Retinal pigment epithelial cell (primary cell): ENCODE data around the gene NDUFS4.
"Not testable (repeated sequence)": the region's sequence is repeated elsewhere in the genome, so short reads cannot be mapped to it uniquely, and the experiment has no call there.

Experiments used
- DNase-seq: peaks from one replicate; pipeline ENCODE4 v3.0.0-alpha.2; 2010; ENCODE audit warnings: low read depth
- H3K4me3 ChIP-seq: 2 replicates; pipeline ENCODE4 v1.5.1; 2011; ENCODE audit warnings: mild to moderate bottlenecking, low read length, control low read depth, moderate library complexity
- CTCF ChIP-seq: conservative IDR thresholded peaks from 2 replicates; pipeline ENCODE4 v1.5.1; 2011; ENCODE audit warnings: low read depth, low read length, control low read depth, inconsistent platforms

NDUFS4 gene

GRCh38 chr5:53674121-53674520 is 113.7 kb downstream of the NDUFS4 start:
- no peak for DNase-seq
- no peak overlapping the region for H3K4me3 ChIP-seq
- no peak for TF ChIP-seq CTCF

- no peak for DNase-seq
- no peak for TF ChIP-seq CTCF
These were observed 117.2 kb downstream of the NDUFS4 start for GRCh38 chr5:53677632-53678031.

GRCh38 chr5:53678981-53679660 is 118.7 kb downstream of the NDUFS4 start:
- DNase-seq: no peak
- no peak for TF ChIP-seq CTCF
- no peak overlapping the region for H3K4me3 ChIP-seq

More at GRCh38 chr5:53677632-53678031, 117.2 kb downstream of the NDUFS4 start:
- no peak overlapping the region for H3K4me3 ChIP-seq

- DNase-seq: no peak
- no peak for TF ChIP-seq CTCF
- H3K4me3 ChIP-seq: no peak overlapping the region
These were observed 120.6 kb downstream of the NDUFS4 start for GRCh38 chr5:53681079-53681478.

GRCh38 chr5:53691014-53691413 is 130.6 kb downstream of the NDUFS4 start:
- no peak overlapping the region for H3K4me3 ChIP-seq
- no peak for DNase-seq
- TF ChIP-seq CTCF: no peak

GRCh38 chr5:53694520-53695022 is 134.1 kb downstream of the NDUFS4 start:
- H3K4me3 ChIP-seq: no peak overlapping the region
- TF ChIP-seq CTCF: no peak
- DNase-seq: no peak

GRCh38 chr5:53710405-53710804 is 150.0 kb downstream of the NDUFS4 start:
- not testable (repeated sequence) for DNase-seq, H3K4me3 ChIP-seq
